NCI-H226 (cell line): ENCODE data around the gene MYO5A.
A peak's percentile ranks its signal among the peaks of the same experiment; 100 is the strongest.

Experiments
- DNase-seq: peaks from one replicate; pipeline ENCODE4 v3.0.0-alpha.2; 2015

MYO5A gene

DNA sequence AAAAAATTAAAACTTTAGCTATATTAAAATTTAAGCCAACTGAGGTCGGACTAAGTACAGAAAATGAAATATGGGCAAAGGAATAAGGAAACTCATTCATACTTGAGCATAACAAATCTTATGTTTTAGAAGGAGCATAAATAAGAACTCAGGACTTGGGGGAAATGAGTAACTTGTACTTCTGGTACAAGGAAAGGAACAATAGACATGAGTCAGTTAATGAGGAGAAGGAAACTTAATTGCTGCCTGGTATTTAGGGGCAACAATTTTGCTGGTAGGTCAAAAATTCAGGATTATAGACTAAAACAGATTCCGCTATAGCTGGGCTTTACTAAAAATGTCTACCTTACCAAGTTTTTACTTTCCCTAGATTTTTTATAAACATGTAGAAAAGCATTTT lies 113.1 kb downstream of the MYO5A start:
- DNase-seq = no peak

DNA sequence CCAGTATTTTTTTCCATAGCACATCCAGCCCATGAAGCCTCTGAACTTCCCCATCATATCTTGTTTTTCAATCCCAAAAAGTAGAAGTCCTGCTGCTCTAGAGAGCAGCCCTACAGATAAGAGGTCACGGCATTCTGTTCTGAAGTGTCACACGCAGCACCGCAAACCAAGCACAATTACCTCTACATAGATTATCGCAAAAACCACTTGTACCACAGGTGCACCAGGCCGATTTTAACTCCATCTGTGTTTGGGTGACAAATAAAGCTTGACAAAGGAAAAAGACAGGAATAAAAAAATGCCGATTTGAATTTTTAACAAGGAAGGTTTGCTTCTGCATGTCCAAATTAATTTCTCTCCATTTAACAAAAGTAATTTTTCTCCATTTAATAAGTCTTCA lies 113.7 kb downstream of the MYO5A start:
- DNase-seq = no peak

DNA sequence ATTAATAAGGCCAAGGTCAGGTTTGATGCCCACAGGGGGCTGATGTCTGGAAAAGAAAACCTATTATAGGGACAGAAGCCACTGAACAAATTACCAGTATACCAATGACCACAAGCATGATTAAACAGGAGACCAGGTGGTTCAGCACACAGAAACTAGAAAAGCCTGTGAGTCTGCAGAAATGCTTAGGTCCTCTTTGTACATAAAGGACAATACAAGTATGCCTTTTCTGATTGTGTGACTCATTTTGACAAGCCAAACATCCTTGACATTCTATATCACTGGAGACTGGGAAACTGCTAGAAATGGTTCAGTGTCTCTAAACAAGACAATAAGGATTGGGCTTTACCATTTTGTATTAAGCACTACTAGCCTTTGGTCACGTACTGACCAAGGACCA lies 119.9 kb downstream of the MYO5A start:
- DNase-seq = no peak

DNA sequence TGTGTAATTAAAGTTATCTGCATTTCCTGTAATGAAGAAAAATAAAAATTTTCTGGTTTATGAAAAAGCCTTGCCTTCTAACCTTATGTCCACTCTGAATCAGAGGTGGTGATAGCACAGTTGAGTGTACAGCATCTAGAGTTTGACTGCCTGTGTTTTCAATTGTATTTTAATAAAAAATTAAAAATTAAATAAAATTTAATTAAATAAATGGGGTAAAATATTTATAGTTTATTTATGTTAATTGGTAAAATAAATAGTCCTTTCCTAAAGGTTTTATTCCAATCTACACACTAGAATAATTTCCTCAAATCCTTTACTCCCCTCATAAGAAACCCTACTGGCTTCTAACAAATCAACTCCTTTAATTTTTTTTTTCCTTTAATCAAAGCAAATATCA lies 121.3 kb downstream of the MYO5A start:
- no peak for DNase-seq

DNA sequence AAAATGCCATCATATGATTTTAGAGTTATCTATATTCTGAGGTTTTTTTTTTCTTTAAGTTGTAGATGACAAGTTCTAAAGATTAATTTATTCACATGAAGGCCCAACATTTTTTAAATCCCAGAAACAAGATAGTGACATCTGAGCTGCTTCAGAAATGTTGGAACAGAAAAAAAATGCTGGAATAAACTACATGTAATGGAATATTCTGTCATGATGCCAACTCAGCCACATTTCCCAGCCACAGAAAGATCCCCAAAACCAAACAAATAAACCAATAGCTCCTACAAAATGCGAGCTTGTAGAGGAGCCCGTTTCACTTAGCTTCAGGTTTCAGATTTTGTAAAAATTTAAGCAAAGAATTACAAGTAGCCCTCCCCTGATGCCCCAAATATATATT lies 122.1 kb downstream of the MYO5A start:
- DNase-seq = no peak

DNA sequence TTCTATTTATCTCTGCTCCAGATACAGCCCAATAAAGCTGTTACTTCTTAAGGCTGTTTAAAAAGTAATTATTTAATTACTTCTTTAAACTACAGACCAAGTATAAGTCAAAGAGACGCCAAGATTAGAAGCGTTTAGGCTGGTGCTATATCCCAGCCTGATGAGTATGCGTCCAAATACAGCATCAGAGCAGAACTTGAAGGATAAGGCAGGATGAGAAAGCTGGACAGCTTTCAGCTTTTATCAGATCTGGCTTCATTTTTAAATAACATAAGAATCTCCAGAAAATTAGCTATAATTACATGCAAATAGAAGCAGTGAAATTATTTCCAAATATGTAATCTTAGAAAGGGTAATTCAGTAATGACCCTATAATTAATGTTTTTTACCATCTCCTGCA lies 122.8 kb downstream of the MYO5A start:
- no peak for DNase-seq

DNA sequence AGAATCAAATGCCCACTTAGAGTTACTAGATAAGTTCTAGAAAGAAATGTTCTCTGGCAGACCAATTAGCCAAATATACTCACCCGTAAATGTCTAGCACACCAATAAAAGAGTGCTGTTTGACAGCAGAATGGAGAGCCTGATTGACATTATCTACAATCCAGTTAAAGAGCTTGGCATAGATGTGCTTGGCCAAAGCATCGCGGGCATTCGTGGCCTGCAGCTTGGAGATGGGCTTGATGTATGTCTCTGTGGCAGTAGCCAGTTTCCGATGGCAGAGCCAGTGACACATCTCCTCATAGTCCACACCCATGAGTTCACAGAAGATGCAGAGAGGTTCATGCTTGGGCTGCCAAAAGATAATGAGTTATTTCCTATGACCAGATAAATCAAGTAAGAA lies 131.6 kb downstream of the MYO5A start:
- no peak for DNase-seq

DNA sequence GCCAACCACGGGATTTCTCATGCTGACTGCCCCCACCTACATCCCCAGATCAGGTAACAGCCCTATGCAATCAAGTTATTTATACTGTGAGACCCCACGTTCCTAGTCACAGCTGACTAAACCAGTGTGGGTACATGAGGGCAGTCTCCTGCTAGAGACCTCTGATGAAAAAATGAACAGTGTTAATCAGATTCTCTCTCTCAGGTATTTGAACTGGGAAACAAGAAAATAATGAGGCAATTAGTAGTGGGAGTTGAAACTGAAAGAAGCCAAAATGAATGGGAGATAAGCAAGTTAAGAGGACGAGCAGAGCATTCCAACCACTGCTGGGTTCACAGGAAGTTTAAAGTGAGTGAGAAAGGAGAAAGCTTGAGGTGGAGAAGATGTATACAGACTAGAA lies 134.6 kb downstream of the MYO5A start:
- DNase-seq = peak; percentile 52

DNA sequence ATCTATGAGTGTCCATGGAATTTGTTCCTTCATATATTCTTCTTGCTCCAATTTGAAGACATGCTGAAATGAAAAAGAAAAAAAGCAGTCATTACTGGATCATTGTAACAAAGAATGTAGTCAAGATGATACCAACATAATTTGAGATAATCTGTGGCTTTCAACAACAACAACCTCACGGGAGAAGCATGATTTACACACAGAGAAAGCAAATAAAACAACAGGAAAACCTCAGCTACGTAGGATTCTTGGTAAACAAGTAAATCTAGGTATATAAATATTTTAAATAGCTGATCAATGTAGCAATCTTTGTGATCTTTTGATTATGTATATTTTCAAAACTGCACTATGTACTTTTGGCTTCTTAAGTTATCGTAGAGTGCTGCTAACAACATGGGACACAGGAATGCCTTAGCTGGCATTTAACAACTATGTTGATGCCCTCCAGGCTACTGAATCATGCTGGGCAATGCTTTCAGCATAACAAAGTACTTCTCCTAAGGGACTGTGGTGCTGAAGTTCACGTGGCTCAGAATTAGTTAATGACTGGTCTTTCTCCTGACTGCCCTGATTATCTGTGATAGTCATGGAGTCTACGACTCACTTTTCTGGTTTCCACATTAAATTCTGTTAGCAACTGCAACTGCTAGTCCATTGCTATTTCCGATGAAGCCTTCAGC lies 136.5 kb downstream of the MYO5A start:
- DNase-seq = peak; percentile 80

DNA sequence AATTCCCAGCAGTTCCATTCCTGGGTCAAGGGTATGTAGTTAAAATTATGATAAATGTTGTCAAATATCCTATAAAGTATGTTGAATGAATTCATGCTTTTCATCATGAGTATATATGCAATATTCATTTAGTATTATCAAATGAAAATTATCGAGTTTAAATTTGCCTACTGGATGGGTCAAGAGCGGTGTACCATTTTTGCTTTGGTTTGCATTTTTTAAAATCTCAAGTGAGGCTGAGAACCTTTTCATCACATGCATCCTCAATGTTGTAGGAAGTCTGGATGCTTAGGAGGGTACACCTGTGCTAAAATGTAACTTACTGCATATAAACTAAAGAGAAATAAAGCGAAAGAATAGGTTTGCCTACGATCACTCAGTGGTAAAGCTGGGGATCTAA lies 137.6 kb downstream of the MYO5A start:
- DNase-seq = no peak

DNA sequence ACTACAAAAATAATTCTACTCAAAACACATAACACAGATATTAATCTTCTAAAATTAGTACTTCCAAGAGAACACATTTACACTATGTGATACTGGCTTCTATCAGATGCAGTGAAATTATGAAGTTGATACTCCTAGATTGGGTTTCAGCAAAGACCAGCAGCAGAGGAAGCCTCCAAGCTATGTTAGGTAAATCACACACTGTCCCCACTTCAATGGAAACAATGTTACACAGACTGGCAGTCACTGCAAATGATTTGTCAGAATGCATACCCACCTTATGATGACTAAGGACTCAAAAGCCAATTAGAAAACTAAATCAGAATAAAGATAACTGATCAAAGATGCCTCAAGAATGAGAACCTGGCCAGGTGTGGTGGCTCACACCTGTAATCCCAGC lies 143.0 kb downstream of the MYO5A start:
- DNase-seq = no peak

DNA sequence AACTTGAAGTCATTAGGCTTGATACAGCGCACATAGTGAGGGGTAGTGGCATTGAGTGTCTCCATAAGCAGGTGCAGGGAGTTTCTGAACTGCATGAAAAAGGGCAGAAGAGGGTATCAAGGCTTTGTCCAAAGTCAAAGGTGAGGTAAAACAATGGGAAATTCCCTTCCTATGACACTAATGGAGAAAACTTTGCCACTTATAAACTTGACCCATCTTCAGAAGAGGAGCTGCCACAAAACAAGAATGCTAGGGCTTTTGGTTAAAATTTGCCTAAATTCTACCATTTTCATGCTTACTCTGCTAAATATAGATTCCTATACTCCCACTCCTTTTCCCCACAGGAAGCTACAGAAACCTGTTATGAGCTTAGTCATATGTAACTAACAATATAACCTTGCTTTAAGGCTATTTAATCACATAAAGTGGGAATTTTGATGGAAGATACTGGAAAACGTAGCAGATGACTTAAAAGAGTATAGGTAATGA lies 145.5 kb downstream of the MYO5A start:
- DNase-seq = no peak

DNA sequence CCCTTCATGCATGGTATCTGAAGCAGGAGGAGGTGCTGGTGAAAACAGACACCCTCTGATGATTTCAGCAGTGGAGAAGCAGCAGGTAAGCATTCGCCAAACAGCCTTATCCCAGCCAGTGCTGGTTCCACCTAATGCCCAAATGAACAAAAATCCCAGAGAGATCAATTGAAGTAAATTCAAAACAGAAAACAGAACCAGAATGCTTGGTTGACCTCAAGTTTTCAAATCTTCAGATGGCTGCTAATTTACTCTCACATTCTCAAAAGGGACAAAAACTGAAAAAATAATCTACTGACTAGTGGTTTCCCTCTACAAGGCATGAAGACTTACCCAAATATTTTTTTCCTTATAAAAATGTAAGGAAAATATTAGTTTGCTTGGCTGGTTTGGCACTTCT lies 146.0 kb downstream of the MYO5A start:
- DNase-seq = no peak

DNA sequence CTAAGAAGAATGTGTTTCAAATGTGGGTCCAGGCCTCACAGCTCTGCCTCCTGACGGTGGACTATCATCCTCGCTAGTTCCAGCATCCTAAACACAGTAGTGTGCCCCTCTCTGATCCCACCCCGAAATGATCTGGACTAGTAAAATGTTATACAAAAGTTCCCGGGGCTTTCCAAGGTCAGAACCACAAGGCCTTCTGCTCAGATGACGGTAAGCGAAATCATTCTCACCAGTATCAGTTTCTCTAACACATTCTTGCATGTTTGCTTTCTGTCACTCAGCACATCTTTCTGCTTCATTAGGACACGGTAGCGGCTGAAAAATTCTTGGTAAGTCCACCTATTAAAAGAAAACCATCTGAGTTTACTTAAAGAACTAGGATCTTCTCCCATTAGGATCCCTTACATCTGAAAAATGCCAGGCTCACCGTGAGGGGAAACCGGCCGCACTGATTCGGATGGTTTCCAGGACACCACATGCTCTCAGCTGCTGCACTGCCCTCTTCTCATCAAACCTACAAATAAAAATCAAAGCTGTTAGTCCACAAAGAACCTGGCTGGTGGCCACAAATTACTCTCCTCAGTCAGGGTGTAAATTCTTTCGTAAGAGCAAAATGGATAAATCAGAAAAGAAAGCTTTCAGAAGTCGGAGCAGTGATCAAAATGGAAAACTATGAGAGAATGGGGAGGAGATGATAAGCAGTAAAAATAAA lies 149.1 kb downstream of the MYO5A start:
- DNase-seq = no peak

DNA sequence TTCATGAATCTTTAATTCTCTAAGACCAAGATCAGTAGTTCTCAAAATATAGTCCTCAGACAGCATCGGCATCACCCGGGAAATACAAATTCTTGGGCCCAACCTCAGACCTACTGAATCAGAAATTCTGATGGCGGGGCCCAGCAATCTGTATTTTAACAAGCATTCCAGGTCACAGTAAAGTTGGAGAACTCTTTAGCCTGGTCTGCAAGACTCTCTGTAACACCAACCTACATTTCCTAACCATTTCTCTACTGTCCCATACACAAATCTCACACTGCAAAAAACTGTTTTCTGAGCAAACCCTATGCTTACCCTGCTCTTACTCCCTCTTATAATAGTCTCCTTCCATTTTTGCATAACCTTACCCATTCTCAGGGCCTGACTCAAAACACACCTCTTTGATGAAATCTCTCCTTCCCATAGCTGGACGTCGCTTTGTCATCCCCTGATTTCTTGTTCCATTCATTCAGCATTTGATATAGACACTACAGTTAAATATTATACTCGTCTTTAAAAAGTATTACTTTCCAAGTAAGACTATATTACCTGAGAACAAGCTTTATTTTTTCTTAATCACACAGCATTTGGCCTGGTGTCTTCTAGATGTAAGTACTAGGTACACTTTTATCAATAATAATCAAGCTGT lies 149.8 kb downstream of the MYO5A start:
- no peak for DNase-seq

DNA sequence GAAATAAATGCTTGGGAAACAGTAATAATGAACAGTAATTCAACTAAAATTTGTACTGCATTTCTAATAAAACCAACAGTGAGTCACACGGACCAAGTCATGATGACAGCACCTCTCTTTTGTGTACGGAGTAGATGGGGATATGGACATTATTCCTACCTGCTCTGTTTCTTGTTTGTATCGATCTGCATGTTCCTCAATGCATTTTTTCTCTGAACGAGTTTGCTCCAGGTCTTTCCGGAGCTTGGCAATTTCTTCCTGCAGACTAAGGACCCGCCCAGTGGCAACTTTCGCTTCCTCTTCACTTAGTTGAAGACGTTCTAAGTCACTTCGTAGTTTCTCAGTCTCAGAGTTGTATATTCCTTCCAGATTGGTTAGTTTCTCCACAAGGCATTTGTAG lies 158.7 kb downstream of the MYO5A start:
- DNase-seq = no peak

DNA sequence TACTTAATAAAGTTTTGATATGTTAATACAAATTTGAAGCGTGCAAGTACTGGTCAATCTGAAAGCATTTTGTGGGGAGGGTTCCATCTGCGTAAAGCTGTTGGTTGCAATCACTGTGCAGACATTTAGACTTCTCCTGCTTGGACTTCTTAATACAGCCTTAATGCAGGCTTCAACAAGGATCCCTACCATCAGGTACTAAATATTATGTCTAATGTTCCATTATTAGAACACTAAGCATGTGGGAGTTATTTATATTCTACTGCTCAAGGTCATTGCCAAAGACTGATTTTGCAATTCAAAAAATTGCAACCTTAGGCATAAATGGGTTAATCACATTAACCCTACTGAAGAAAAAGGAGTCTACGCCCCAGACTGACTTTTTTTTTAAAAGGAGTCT lies 159.2 kb downstream of the MYO5A start:
- DNase-seq = no peak

DNA sequence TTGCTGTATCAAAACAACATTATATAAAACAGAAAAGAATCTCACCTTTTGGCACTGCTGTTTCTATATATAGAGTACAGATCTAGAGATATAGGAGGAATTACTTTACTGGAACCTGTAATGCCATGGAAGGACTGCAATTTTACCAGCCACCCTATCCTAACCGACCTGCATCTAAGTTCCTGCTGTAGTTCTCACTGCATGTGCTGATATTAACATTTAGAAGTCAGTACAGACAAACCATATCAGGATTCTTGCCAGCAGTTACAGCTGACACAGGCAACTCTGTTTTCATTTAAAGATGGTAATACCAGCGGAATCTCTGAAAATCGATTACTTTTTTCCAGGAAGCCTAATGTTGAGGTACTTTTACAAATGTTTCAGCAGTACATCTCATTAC lies 159.7 kb downstream of the MYO5A start:
- no peak for DNase-seq

DNA sequence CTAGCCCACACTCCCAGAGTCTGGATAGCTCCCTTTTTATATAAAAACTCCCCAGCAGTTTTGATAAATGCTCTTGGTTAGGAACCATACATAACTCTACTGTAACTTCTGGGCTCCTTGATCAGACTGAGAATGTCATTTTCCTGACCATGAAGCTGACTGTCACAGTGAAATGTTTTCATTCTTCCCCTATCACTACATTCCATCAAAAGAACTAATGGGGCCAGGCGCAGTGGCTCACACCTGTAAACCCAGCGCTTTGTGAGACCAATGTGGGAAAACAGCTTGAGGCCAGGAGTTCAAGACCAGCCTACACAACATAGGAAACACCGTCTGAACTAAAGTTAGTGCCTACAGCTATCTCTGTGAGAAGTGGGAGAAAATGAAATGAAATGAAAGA lies 160.3 kb downstream of the MYO5A start:
- no peak for DNase-seq

DNA sequence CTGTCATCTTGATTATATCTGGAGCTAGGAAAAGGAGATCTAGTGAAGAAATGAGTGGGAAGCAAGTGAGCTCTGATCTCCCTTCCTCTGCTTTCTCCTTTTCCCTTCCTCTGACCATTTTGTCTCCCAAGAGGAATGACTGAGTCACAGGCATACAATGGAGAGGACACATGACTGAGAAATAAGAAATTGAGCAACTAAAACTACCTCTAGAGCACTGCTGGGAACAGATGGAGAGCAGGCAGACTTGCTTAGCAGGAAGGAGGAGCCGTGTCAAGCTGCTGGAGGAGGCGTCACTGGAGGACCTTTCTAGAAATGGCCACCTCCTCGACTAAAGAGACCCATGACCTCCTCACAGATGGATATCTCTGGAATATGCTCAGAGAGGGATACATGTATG lies 166.2 kb downstream of the MYO5A start:
- peak; percentile 26 for DNase-seq

DNA sequence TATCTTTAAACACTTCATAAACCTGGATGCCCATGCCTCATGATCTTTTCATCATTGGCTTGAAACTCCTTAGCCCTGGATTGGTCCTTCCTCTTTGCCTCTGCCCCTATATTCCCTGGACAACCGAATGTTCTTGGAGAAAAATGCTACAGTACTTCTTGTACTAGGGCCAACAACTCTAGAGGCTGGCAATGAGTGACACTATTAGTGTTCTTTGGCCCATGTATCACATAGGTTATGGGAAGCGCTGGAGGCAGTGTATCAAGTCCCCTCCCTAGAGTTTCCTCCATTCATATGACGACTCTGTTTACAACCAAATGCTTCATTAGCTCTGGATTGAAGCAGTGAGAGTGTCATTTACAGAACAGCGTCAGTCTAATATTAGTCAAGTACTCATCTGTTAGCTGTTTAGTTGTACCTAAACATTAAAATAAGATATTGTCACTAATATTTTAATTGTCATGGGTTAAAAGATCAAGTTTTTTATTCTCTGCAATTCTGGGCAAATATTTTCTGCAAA lies 166.6 kb downstream of the MYO5A start:
- DNase-seq = no peak

DNA sequence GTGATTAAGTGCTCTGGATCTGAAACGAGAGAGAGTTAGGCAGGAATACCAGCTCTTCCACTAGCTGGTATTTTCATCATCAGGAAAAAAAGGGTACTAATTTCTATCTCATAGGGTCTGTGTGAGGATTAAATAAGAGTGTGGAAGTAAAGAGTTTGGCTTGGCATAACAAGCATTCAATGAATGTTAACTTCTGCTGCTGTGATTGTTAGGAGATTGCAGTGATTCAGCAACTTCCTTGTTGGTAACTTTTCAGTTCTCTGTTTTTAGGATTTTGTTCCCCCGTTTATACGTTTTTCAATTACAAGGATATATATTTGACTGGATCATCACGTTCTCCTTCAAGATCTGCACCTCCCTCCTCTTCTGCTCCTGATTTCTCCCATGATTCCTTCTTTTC lies 167.2 kb downstream of the MYO5A start:
- DNase-seq = no peak

DNA sequence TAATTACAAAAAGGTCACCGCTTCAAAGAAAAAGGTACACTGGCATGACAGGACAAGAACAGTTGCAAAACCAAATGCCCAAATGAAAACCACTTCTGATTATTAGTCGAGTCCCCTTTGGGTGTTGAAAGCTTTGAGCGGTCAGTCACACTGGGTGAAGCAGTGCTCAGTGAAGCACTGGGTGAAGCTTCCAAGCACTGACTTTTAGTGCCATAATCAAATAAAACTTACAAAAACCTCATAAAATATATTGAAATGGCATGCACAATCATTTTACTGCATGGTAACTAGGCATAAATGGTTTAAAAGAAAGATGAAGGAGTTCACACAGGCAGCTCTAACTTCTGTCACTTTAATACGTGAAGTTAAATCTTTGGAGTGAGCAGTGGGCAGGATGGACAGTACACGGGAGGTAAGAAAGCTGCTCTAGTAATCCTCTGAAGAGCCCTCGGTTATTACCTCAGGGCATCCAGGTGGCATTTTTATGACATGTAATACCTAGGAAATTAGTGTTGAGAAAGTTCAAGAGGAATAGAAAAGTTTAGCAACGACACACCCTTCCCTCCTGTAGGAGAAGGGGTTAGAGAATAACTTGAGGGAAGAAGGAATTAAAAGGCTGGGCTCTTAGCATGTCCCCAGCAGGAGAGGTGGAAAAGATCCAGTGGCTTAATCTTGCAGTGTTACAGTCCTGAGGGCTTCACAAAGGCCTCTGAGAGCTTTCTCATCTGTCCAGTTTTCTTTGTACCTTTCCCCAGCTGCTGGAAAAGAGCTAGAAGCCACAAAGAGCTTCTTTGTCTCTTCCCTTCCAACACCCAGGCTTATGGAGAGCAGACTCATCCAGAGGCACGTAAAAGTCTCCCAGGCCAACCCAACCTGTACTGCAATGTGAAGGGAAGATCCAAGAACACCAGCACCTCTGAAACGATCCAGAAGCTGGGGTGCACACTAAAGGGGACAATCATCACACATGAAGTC lies 168.2 kb downstream of the MYO5A start:
- no peak for DNase-seq
